OCI-LY7 (cell line): ENCODE measurements around the gene GRAP. TPM values are rescaled to one million over a fixed set of nuclear protein-coding genes. Genes with fewer than 3 reads are reported as not detected.

Experiments used
- BruUV-seq: library from RNA; stranded (reverse); fragments of 400-500 nt; replicated peaks from 2 replicates; lab custom pipeline; 2021; lab: Mats Ljungman, UMichigan
- CTCF ChIA-PET: fragments of 300-600 bp; sonication (Branson Sonifier 250); formaldehyde crosslinking; loops from one replicate; lab custom pipeline; 2022; ENCODE audit warnings: antibody characterized with exemption; ENCODE audit not compliant: unreplicated experiment; lab: Charles Lee
- POLR2A ChIA-PET: fragments of 300-600 bp; sonication (Branson Sonifier 250); formaldehyde crosslinking; loops from one replicate; lab custom pipeline; 2022; ENCODE audit warnings: antibody characterized with exemption; lab: Charles Lee
- DNase-seq: peaks from one replicate; pipeline ENCODE4 v3.0.0-alpha.2; 2015; ENCODE audit warnings: low spot score
- H2AFZ ChIP-seq: fragments of 200-600 bp; sonication (generic), shearing (Covaris generic); 2 replicates; pipeline ENCODE4 v1.6.1; 2014; ENCODE audit warnings: mild to moderate bottlenecking, antibody characterized with exemption, low read length, moderate library complexity
- H3K27ac ChIP-seq: fragments of 200-600 bp; sonication (generic); 2 replicates; pipeline ENCODE4 v1.5.1; 2014; ENCODE audit warnings: mixed run types, low read depth, mild to moderate bottlenecking, moderate library complexity, low read length, inconsistent platforms; ENCODE audit not compliant: poor library complexity, severe bottlenecking
- H3K36me3 ChIP-seq: fragments of 200-600 bp; sonication (generic); 2 replicates; pipeline ENCODE4 v1.6.1; 2014; ENCODE audit warnings: mild to moderate bottlenecking, antibody characterized with exemption, low read length, moderate library complexity, mixed read lengths; ENCODE audit not compliant: insufficient read depth
- H3K4me1 ChIP-seq: fragments of 200-600 bp; sonication (generic); 2 replicates; pipeline ENCODE4 v1.5.1; 2014; ENCODE audit warnings: mild to moderate bottlenecking, low read length; ENCODE audit not compliant: insufficient read depth, poor library complexity, severe bottlenecking
- H3K4me2 ChIP-seq: fragments of 200-600 bp; sonication (generic); 2 replicates; pipeline ENCODE4 v1.6.1; 2014; ENCODE audit warnings: mild to moderate bottlenecking, low read length
- H3K4me3 ChIP-seq: fragments of 200-600 bp; sonication (generic); 2 replicates; pipeline ENCODE4 v1.5.1; 2014; ENCODE audit warnings: mild to moderate bottlenecking, low read depth, low read length; ENCODE audit not compliant: poor library complexity, severe bottlenecking
- H3K79me2 ChIP-seq: fragments of 200-600 bp; sonication (generic); 2 replicates; pipeline ENCODE4 v1.6.1; 2016; ENCODE audit warnings: low read depth, mild to moderate bottlenecking, low read length, moderate library complexity, mixed read lengths; ENCODE audit not compliant: insufficient read depth
- H3K9me2 ChIP-seq: fragments of 200-600 bp; sonication (generic); 2 replicates; pipeline ENCODE4 v1.6.1; 2016; ENCODE audit warnings: mild to moderate bottlenecking, low read length, mixed read lengths; ENCODE audit not compliant: insufficient read depth
- H3K9me3 ChIP-seq: fragments of 200-600 bp; sonication (generic); 2 replicates; pipeline ENCODE4 v1.6.1; 2014; ENCODE audit warnings: mild to moderate bottlenecking, mixed run types, low read length, mixed read lengths
- H4K20me1 ChIP-seq: fragments of 200-600 bp; sonication (generic); 2 replicates; pipeline ENCODE4 v1.6.1; 2014; ENCODE audit warnings: mild to moderate bottlenecking, antibody characterized with exemption, low read length, moderate library complexity, mixed read lengths; ENCODE audit not compliant: insufficient read depth
- CTCF ChIP-seq: fragments of 200-600 bp; sonication (generic); conservative IDR thresholded peaks from 2 replicates; pipeline ENCODE4 v1.5.1; 2014; ENCODE audit warnings: mild to moderate bottlenecking, antibody characterized with exemption, low read length, moderate library complexity, mixed read lengths
- EZH2phosphoT487 ChIP-seq: fragments of 200-600 bp; sonication (generic); IDR thresholded peaks from 2 replicates; pipeline ENCODE4 v1.6.1; 2018; ENCODE audit warnings: low read depth, borderline replicate concordance, mild to moderate bottlenecking, mixed run types, antibody characterized with exemption, low read length, moderate library complexity, mixed read lengths
- intact Hi-C: fragments of 100-400 bp; cut with micrococcal nuclease; formaldehyde crosslinking; loops from one replicate; pipeline ENCODE4 v1.10.0; 2022; ENCODE audit not compliant: unreplicated experiment
- total RNA-seq, 2 experiments: library from RNA; depleted of rRNA in 1 of 2; stranded (reverse); fragments of >200 nt in 1 of 2; shearing (Covaris generic) in 1 of 2; gene quantifications; 2 replicates each; pipeline ENCODE4 v1.2.3, GENCODE V29; 2014 to 2022

GRAP gene
- total RNA-seq, 2 experiments from 2014 or later, result 154 to 221 TPM

- DNase-seq, result no peak
- BruUV-seq, result no TSS peak
- H3K9me3 ChIP-seq, result no peaks in the 10 kb centered on the region
- H3K36me3 ChIP-seq, result no peaks in the 10 kb centered on the region
- H3K27ac ChIP-seq, result no peak overlapping the region
- no peaks in the 10 kb centered on the region for H3K79me2 ChIP-seq
- no peak overlapping the region for H3K4me3 ChIP-seq
- ChIA-PET POLR2A (no interaction called here), CTCF (no interaction called here)
- no peaks in the 10 kb centered on the region for H3K9me2 ChIP-seq
- H3K4me1 ChIP-seq, result no peaks in the 10 kb centered on the region
- TF ChIP-seq CTCF, result no peak
- no peak for TF ChIP-seq EZH2phosphoT487
- no peaks in the 10 kb centered on the region for H4K20me1 ChIP-seq
- intact Hi-C loops, result no loop called here
- no peak overlapping the region for H3K4me2 ChIP-seq
- H2AFZ ChIP-seq, result no peak overlapping the region
Observed at GRCh38 chr17:18977021-18977420, 69.7 kb downstream of the GRAP start.

- CTCF ChIA-PET, result no interaction called here
Observed at GRCh38 chr17:18976201-18976600, 70.6 kb downstream of the GRAP start.

More at GRCh38 chr17:18976201-18976600, 70.6 kb downstream of the GRAP start:
- Histone ChIP-seq H3K27ac (no peak overlapping the region), H3K4me1 (no peaks in the 10 kb centered on the region), H3K4me3 (no peak overlapping the region), H3K79me2 (no peaks in the 10 kb centered on the region), H3K9me2 (no peaks in the 10 kb centered on the region), H3K36me3 (no peaks in the 10 kb centered on the region), H3K4me2 (no peak overlapping the region), H4K20me1 (no peaks in the 10 kb centered on the region), H2AFZ (no peak overlapping the region), H3K9me3 (no peaks in the 10 kb centered on the region)
- no TSS peak for BruUV-seq
- intact Hi-C loops, result no loop called here
- POLR2A ChIA-PET, result no interaction called here
- no peak for TF ChIP-seq EZH2phosphoT487
- TF ChIP-seq CTCF, result no peak
- no peak for DNase-seq
